Osteoblast (primary cell): Measurements from ENCODE around the gene CISTR. TPM values are rescaled to one million over a fixed set of nuclear protein-coding genes. Genes with fewer than 3 reads are reported as not detected.
"Not testable (repeated sequence)": the region's sequence is repeated elsewhere in the genome, so short reads cannot be mapped to it uniquely, and the experiment has no call there.

Source experiments
- DNase-seq: peaks from one replicate; pipeline ENCODE4 v3.0.0; 2011; ENCODE audit warnings: low spot score, mixed read lengths; ENCODE audit not compliant: insufficient read length; ENCODE audit errors: missing footprints
- H2AFZ ChIP-seq: 2 replicates; pipeline ENCODE4 v1.6.0; 2011; ENCODE audit warnings: mild to moderate bottlenecking, low read length
- H3K27ac ChIP-seq: 2 replicates; pipeline ENCODE4 v1.5.1; 2011; ENCODE audit warnings: mild to moderate bottlenecking, low read depth, low read length, moderate library complexity
- H3K27me3 ChIP-seq: 2 replicates; pipeline ENCODE4 v1.6.0; 2012; ENCODE audit warnings: mild to moderate bottlenecking, control low read depth, inconsistent platforms, low read length, moderate library complexity; ENCODE audit not compliant: insufficient read depth
- H3K36me3 ChIP-seq: 2 replicates; pipeline ENCODE4 v1.5.1; 2011; ENCODE audit warnings: mild to moderate bottlenecking, low read length, control low read depth, moderate library complexity; ENCODE audit not compliant: insufficient read depth
- H3K4me1 ChIP-seq: 2 replicates; pipeline ENCODE4 v1.5.1; 2011; ENCODE audit warnings: mild to moderate bottlenecking, low read length, control low read depth, moderate library complexity; ENCODE audit not compliant: insufficient read depth
- H3K4me2 ChIP-seq: 2 replicates; pipeline ENCODE4 v1.6.0; 2011; ENCODE audit warnings: mild to moderate bottlenecking, low read length; ENCODE audit not compliant: insufficient read depth
- H3K4me3 ChIP-seq: fragments of 200-600 bp; sonication (generic); 3 replicates; pipeline ENCODE4 v1.5.1; 2012; ENCODE audit warnings: mild to moderate bottlenecking, low read length, inconsistent platforms; ENCODE audit not compliant: insufficient read depth
- H3K79me2 ChIP-seq: 2 replicates; pipeline ENCODE4 v1.6.0; 2012; ENCODE audit warnings: mild to moderate bottlenecking, low read length, control low read depth, inconsistent platforms; ENCODE audit not compliant: insufficient read depth
- H3K9me3 ChIP-seq: 2 replicates; pipeline ENCODE4 v1.5.1; 2011; ENCODE audit warnings: low read depth, low read length, control low read depth
- H4K20me1 ChIP-seq: 2 replicates; pipeline ENCODE4 v1.6.0; 2012; ENCODE audit warnings: mild to moderate bottlenecking, low read length, control low read depth; ENCODE audit not compliant: insufficient read depth
- CTCF ChIP-seq: IDR thresholded peaks from 2 replicates; pipeline ENCODE4 v1.5.1; 2011; ENCODE audit warnings: mild to moderate bottlenecking, low read depth, low read length, moderate library complexity; ENCODE audit errors: extremely low read depth
- total RNA-seq: library from RNA; depleted of rRNA; stranded (reverse); fragments of >200 nt; gene quantifications from 2 replicates; pipeline ENCODE4 v1.2.3, GENCODE V29; 2012

The CISTR gene
- total RNA-seq, 1 donor, result not detected

GRCh38 chr12:53764615-53765014, 12.8 kb upstream of the CISTR start:
- Histone ChIP-seq H2AFZ (no peak overlapping the region), H3K4me3 (no peak overlapping the region), H3K27ac (no peak overlapping the region), H4K20me1 (no peaks in the 10 kb centered on the region), H3K4me1 (peaks cover 10% of the 10 kb centered on the region), H3K79me2 (no peaks in the 10 kb centered on the region), H3K27me3 (peaks cover 33% of the 10 kb centered on the region), H3K9me3 (no peaks in the 10 kb centered on the region), H3K4me2 (no peak overlapping the region), H3K36me3 (no peaks in the 10 kb centered on the region)
- no peak for DNase-seq
- no peak for TF ChIP-seq CTCF

- H3K9me3 ChIP-seq, H3K4me1 ChIP-seq, H3K27ac ChIP-seq, H3K36me3 ChIP-seq, H2AFZ ChIP-seq, H4K20me1 ChIP-seq, DNase-seq, H3K79me2 ChIP-seq, H3K4me3 ChIP-seq, H3K4me2 ChIP-seq: not testable (repeated sequence)
- H3K27me3 ChIP-seq, result peaks cover 51% of the 10 kb centered on the region
Observed at GRCh38 chr12:53762793-53763192, 11.0 kb upstream of the CISTR start.

- no peak overlapping the region for H2AFZ ChIP-seq
- H3K4me2 ChIP-seq, result no peak overlapping the region
- H3K4me1 ChIP-seq, result peaks cover 3% of the 10 kb centered on the region
- no peaks in the 10 kb centered on the region for H3K9me3 ChIP-seq
- no peak overlapping the region for H3K4me3 ChIP-seq
- H3K79me2 ChIP-seq, result no peaks in the 10 kb centered on the region
- peaks cover 57% of the 10 kb centered on the region for H3K27me3 ChIP-seq
- TF ChIP-seq CTCF, result no peak
- no peaks in the 10 kb centered on the region for H3K36me3 ChIP-seq
- no peak for DNase-seq
- no peak overlapping the region for H3K27ac ChIP-seq
- H4K20me1 ChIP-seq, result no peaks in the 10 kb centered on the region
Observed at GRCh38 chr12:53761306-53761705, 9.5 kb upstream of the CISTR start.

- Histone ChIP-seq H3K4me2 (no peak overlapping the region), H3K27me3 (peaks cover 68% of the 10 kb centered on the region), H4K20me1 (no peaks in the 10 kb centered on the region), H3K79me2 (no peaks in the 10 kb centered on the region), H3K36me3 (no peaks in the 10 kb centered on the region), H3K27ac (no peak overlapping the region), H3K9me3 (no peaks in the 10 kb centered on the region), H3K4me3 (no peak overlapping the region), H3K4me1 (peaks cover 6% of the 10 kb centered on the region), H2AFZ (no peak overlapping the region)
- DNase-seq, result no peak
- no peak for TF ChIP-seq CTCF
Observed at GRCh38 chr12:53759261-53759660, 7.5 kb upstream of the CISTR start.
